Measurements from ENCODE around the gene KRTAP5-1. TPM values are rescaled to one million over a fixed set of nuclear protein-coding genes. Genes with fewer than 3 reads are reported as not detected.

KRTAP5-1 gene
- total RNA-seq, 2 donors from 2014 or later = not detected

- WGBS = 47% methylated on average over 12 of the region's 16 CpGs
- DNase-seq (ENCODE audit: low spot score) = no peak
- Histone ChIP-seq H3K4me3 (no peak overlapping the region), H3K27ac (no peak overlapping the region), H3K4me1 (replicated peaks) (no peaks in the 10 kb centered on the region), H3K27me3 (replicated peaks; ENCODE audit: insufficient read depth) (no peaks in the 10 kb centered on the region), H3K36me3 (no peaks in the 10 kb centered on the region), H3K9me3 (no peaks in the 10 kb centered on the region)
- TF ChIP-seq POLR2AphosphoS5 (IDR thresholded peaks at IDR 0.05) (no peak), CTCF (IDR thresholded peaks at IDR 0.05) (no peak), POLR2A (IDR thresholded peaks at IDR 0.05) (no peak)
- intact Hi-C loops (cut with DNase I) = no loop called here
These were observed 20.4 kb downstream of the KRTAP5-1 start for GRCh38 chr11:1564535-1565172.

DNA sequence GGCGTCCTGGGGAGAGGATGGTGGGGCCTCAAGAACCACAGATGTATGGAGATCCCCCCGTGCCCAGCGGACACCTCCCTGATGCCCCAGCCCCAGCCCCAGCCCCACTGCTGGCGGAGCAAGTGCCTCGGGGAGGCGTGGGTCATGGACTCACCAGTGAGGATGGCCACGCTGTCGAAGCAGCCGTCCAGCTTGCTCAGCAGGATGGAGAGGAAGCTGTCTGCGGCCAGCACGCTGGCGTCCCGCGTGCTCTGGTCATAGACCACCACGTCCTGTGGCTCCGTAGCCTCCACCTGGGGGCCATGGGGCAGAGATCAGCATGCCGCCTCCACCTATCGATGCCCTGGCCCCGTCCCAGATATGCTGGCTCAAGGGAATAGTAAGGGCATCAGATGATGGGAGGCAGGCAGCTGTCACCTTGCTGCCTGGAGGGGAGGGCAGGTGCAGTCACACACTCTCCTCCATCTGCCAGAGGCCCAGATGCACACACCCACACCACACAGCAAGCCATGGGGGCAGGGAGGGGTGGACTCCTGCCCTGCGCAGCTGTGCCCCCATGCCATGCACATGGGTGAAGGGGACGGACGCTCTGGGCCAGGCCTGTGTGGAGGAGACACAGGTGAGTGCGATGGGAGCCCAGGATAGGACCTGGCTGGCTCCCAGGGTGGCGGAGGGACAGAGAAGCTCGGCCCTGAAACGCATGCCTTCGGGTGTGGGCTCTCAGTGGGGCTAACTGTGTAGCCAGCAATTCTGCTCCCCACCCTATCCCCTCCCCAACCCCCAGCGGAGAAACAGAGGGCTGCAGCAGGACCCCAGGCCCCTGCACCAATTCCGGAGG, 21.2 kb downstream of the KRTAP5-1 start:
- Histone ChIP-seq H3K4me1 (replicated peaks) (peaks cover 1% of the 10 kb centered on the region), H3K27ac (no peak overlapping the region), H3K27me3 (replicated peaks; ENCODE audit: insufficient read depth) (no peaks in the 10 kb centered on the region), H3K4me3 (no peak overlapping the region), H3K9me3 (no peaks in the 10 kb centered on the region), H3K36me3 (no peaks in the 10 kb centered on the region)
- DNase-seq (ENCODE audit: low spot score) = no peak
- no peak for TF ChIP-seq CTCF (IDR thresholded peaks at IDR 0.05)
- no peak for TF ChIP-seq POLR2AphosphoS5 (IDR thresholded peaks at IDR 0.05)
- no peak for TF ChIP-seq POLR2A (IDR thresholded peaks at IDR 0.05)
- WGBS = 86% methylated on average over 29 of the region's 29 CpGs
- intact Hi-C loops (cut with DNase I) = no loop called here

GRCh38 chr11:1563149-1563638, 21.9 kb downstream of the KRTAP5-1 start:
- TF ChIP-seq POLR2AphosphoS5 (IDR thresholded peaks at IDR 0.05) = no peak
- TF ChIP-seq CTCF (IDR thresholded peaks at IDR 0.05) = no peak
- no peak for TF ChIP-seq POLR2A (IDR thresholded peaks at IDR 0.05)
- H3K4me3 ChIP-seq = no peak overlapping the region
- intact Hi-C loops (cut with DNase I) = no loop called here
- 67% methylated on average over 12 of the region's 12 CpGs for WGBS
- no peak overlapping the region for H3K27ac ChIP-seq
- H3K27me3 ChIP-seq (replicated peaks; ENCODE audit: insufficient read depth) = no peaks in the 10 kb centered on the region
- DNase-seq (ENCODE audit: low spot score) = no peak
- peaks cover 8% of the 10 kb centered on the region for H3K4me1 ChIP-seq (replicated peaks)
- no peaks in the 10 kb centered on the region for H3K36me3 ChIP-seq
- H3K9me3 ChIP-seq = no peaks in the 10 kb centered on the region

- no peaks in the 10 kb centered on the region for H3K9me3 ChIP-seq
- no peak for DNase-seq (ENCODE audit: low spot score)
- WGBS = 98% methylated on average over 14 of the region's 14 CpGs
- intact Hi-C loops (cut with DNase I) = no loop called here
- H3K27me3 ChIP-seq (replicated peaks; ENCODE audit: insufficient read depth) = no peaks in the 10 kb centered on the region
- H3K36me3 ChIP-seq = no peaks in the 10 kb centered on the region
- no peak overlapping the region for H3K27ac ChIP-seq
- no peak overlapping the region for H3K4me3 ChIP-seq
- TF ChIP-seq POLR2AphosphoS5 (IDR thresholded peaks at IDR 0.05) = no peak
- no peak for TF ChIP-seq POLR2A (IDR thresholded peaks at IDR 0.05)
- TF ChIP-seq CTCF (IDR thresholded peaks at IDR 0.05) = no peak
- peaks cover 9% of the 10 kb centered on the region for H3K4me1 ChIP-seq (replicated peaks)
These were observed 22.5 kb downstream of the KRTAP5-1 start for GRCh38 chr11:1562469-1563148.

All from prostate gland (tissue), 2 donors.